SU-DHL-6 (cell line): Measurements from ENCODE around the gene TMEM37.

ENCODE experiments used
- CTCF ChIP-seq: fragments of 200-600 bp; sonication (generic); IDR thresholded peaks from one replicate; pipeline ENCODE4 v1.5.1; 2017; ENCODE audit warnings: antibody characterized with exemption, mild to moderate bottlenecking, low read length, moderate library complexity; ENCODE audit not compliant: insufficient read depth, poor library complexity, severe bottlenecking
- EZH2phosphoT487 ChIP-seq: fragments of 200-600 bp; sonication (generic), shearing (Covaris generic); conservative IDR thresholded peaks from 2 replicates; pipeline ENCODE4 v1.6.1; 2018; ENCODE audit warnings: mild to moderate bottlenecking, antibody characterized with exemption, low read length, moderate library complexity, mixed read lengths

GRCh38 chr2:119429225-119429981 is 2.3 kb upstream of the TMEM37 start:
- TF ChIP-seq CTCF (no peak), EZH2phosphoT487 (no peak)
